ENCODE results near the gene EDAR. TPM values are rescaled to one million over a fixed set of nuclear protein-coding genes. Genes with fewer than 3 reads are reported as not detected.

EDAR gene
- total RNA-seq, 1 donor from 2014 or later: not detected

- H3K4me1 ChIP-seq (ENCODE audit: insufficient read depth, low read length): no peaks in the 10 kb centered on the region
- H3K36me3 ChIP-seq (ENCODE audit: insufficient read depth, low read length): no peaks in the 10 kb centered on the region
- FAIRE-seq: no peak
- no peak for DNase-seq (ENCODE audit: low read depth)
- no peaks in the 10 kb centered on the region for H3K9me3 ChIP-seq (ENCODE audit: insufficient read depth, low read depth, low read length)
- H4K20me1 ChIP-seq (ENCODE audit: insufficient read depth, low read length): no peaks in the 10 kb centered on the region
- peaks cover 3% of the 10 kb centered on the region for H3K27me3 ChIP-seq (ENCODE audit: insufficient read depth, low read length)
- Mint-ChIP-seq H3K9me3 (ENCODE audit: unreplicated experiment) (no peaks in the 10 kb centered on the region), H3K36me3 (ENCODE audit: low read depth, unreplicated experiment) (peaks cover 2% of the 10 kb centered on the region), H3K27me3 (ENCODE audit: low read depth, unreplicated experiment) (peaks cover 29% of the 10 kb centered on the region), H3K4me3 (ENCODE audit: unreplicated experiment) (no peak overlapping the region), H3K27ac (ENCODE audit: unreplicated experiment) (no peak overlapping the region), H3K4me1 (ENCODE audit: low read depth, unreplicated experiment) (no peaks in the 10 kb centered on the region)
- no peak overlapping the region for H3K9ac ChIP-seq (ENCODE audit: low read length)
- no peak overlapping the region for H3K4me3 ChIP-seq (ENCODE audit: insufficient read depth, low read depth, low read length)
- no peak overlapping the region for H2AFZ ChIP-seq (ENCODE audit: low read depth, low read length)
- H3K27ac ChIP-seq (ENCODE audit: low read depth, low read length): no peak overlapping the region
- no peaks in the 10 kb centered on the region for H3K79me2 ChIP-seq (ENCODE audit: insufficient read depth, low read length)
- TF ChIP-seq CTCF (IDR thresholded peaks at IDR 0.05; ENCODE audit: insufficient read depth, low read depth, low read length) (no peak), EZH2 (IDR thresholded peaks at IDR 0.05; ENCODE audit: insufficient read depth, low read length) (no peak)
- H3K4me2 ChIP-seq (ENCODE audit: low read length): no peak overlapping the region
Observed at GRCh38 chr2:108911401-108911800, 77.6 kb downstream of the EDAR start.

GRCh38 chr2:108910541-108911396 is 78.3 kb downstream of the EDAR start:
- no peak for TF ChIP-seq EZH2 (IDR thresholded peaks at IDR 0.05; ENCODE audit: insufficient read depth, low read length)
- no peak for TF ChIP-seq CTCF (IDR thresholded peaks at IDR 0.05; ENCODE audit: insufficient read depth, low read depth, low read length)
- Mint-ChIP-seq H3K27ac (ENCODE audit: unreplicated experiment) (no peak overlapping the region), H3K4me1 (ENCODE audit: low read depth, unreplicated experiment) (no peaks in the 10 kb centered on the region), H3K9me3 (ENCODE audit: unreplicated experiment) (no peaks in the 10 kb centered on the region), H3K36me3 (ENCODE audit: low read depth, unreplicated experiment) (peaks cover 2% of the 10 kb centered on the region), H3K27me3 (ENCODE audit: low read depth, unreplicated experiment) (peaks cover 23% of the 10 kb centered on the region), H3K4me3 (ENCODE audit: unreplicated experiment) (no peak overlapping the region)
- Histone ChIP-seq H3K4me2 (ENCODE audit: low read length) (no peak overlapping the region), H3K36me3 (ENCODE audit: insufficient read depth, low read length) (no peaks in the 10 kb centered on the region), H3K27ac (ENCODE audit: low read depth, low read length) (no peak overlapping the region), H3K9me3 (ENCODE audit: insufficient read depth, low read depth, low read length) (no peaks in the 10 kb centered on the region), H3K4me3 (ENCODE audit: insufficient read depth, low read depth, low read length) (no peak overlapping the region), H3K9ac (ENCODE audit: low read length) (no peak overlapping the region), H3K79me2 (ENCODE audit: insufficient read depth, low read length) (no peaks in the 10 kb centered on the region), H3K27me3 (ENCODE audit: insufficient read depth, low read length) (no peaks in the 10 kb centered on the region), H3K4me1 (ENCODE audit: insufficient read depth, low read length) (no peaks in the 10 kb centered on the region), H2AFZ (ENCODE audit: low read depth, low read length) (no peak overlapping the region), H4K20me1 (ENCODE audit: insufficient read depth, low read length) (no peaks in the 10 kb centered on the region)
- no peak for FAIRE-seq
- no peak for DNase-seq (ENCODE audit: low read depth)

- Histone ChIP-seq H3K4me3 (ENCODE audit: insufficient read depth, low read depth, low read length) (no peak overlapping the region), H3K4me2 (ENCODE audit: low read length) (no peak overlapping the region), H3K36me3 (ENCODE audit: insufficient read depth, low read length) (no peaks in the 10 kb centered on the region), H3K27me3 (ENCODE audit: insufficient read depth, low read length) (no peaks in the 10 kb centered on the region), H2AFZ (ENCODE audit: low read depth, low read length) (no peak overlapping the region), H3K27ac (ENCODE audit: low read depth, low read length) (no peak overlapping the region), H3K9me3 (ENCODE audit: insufficient read depth, low read depth, low read length) (no peaks in the 10 kb centered on the region), H4K20me1 (ENCODE audit: insufficient read depth, low read length) (no peaks in the 10 kb centered on the region), H3K4me1 (ENCODE audit: insufficient read depth, low read length) (no peaks in the 10 kb centered on the region), H3K9ac (ENCODE audit: low read length) (no peak overlapping the region), H3K79me2 (ENCODE audit: insufficient read depth, low read length) (no peaks in the 10 kb centered on the region)
- DNase-seq (ENCODE audit: low read depth) (no peak), FAIRE-seq (no peak)
- Mint-ChIP-seq H3K4me1 (ENCODE audit: low read depth, unreplicated experiment) (no peaks in the 10 kb centered on the region), H3K9me3 (ENCODE audit: unreplicated experiment) (no peaks in the 10 kb centered on the region), H3K27ac (ENCODE audit: unreplicated experiment) (no peak overlapping the region), H3K27me3 (ENCODE audit: low read depth, unreplicated experiment) (peaks cover 25% of the 10 kb centered on the region), H3K36me3 (ENCODE audit: low read depth, unreplicated experiment) (peaks cover 2% of the 10 kb centered on the region), H3K4me3 (ENCODE audit: unreplicated experiment) (no peak overlapping the region)
- no peak for TF ChIP-seq EZH2 (IDR thresholded peaks at IDR 0.05; ENCODE audit: insufficient read depth, low read length)
- TF ChIP-seq CTCF (IDR thresholded peaks at IDR 0.05; ENCODE audit: insufficient read depth, low read depth, low read length): no peak
Observed at GRCh38 chr2:108910011-108910431, 79.0 kb downstream of the EDAR start.

Measured in astrocyte (in vitro differentiated cells and primary cell).